ENCODE results near the gene MASP1. TPM values are rescaled to one million over a fixed set of nuclear protein-coding genes. Genes with fewer than 3 reads are reported as not detected.

MASP1 gene
- total and polyA plus RNA-seq, 2 donors (not counting 1 experiment from before 2014, with no cell fraction given), result not detected

DNA sequence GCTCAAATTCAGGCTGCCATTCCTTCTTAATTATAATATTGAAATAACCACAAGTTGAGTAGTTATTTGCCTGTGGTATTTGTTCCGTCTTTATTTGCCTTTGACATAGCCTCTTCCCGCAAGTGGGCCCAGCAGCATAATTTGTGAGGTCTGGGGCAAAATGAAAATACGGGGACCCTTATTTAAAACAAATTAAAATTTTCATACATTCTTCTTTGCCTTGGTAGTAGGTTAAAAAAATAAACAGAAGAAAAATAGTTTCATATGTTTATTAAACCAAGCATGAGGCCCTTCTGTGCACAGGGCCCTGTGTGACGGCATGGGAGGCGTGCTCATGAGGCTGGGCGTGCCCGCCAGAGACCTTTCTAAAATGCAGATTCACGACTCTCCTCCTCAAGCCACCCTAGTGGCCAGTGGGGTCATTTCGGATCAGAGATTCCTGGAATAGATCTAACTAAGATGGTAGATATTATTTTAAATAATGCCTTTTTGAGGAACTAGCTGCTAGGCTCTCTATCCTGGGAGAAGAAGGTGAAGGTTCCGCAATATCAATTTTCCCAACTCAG is 35.4 kb downstream of the MASP1 start:
- Mint-ChIP-seq H3K9me3 (ENCODE audit: insufficient read depth) (no peaks in the 10 kb centered on the region), H3K27me3 (peaks cover 42% of the 10 kb centered on the region), H3K27ac (no peak overlapping the region), H3K4me1 (no peaks in the 10 kb centered on the region), H3K4me3 (no peak overlapping the region)
- Histone ChIP-seq H4K20me1 (ENCODE audit: control insufficient read depth, insufficient read depth, low read length, poor library complexity, severe bottlenecking) (no peaks in the 10 kb centered on the region), H3K79me2 (ENCODE audit: control insufficient read depth, insufficient read depth, low read length) (no peaks in the 10 kb centered on the region), H3K9me3 (ENCODE audit: control extremely low read depth in 1 of 3, control insufficient read depth in 2 of 3, insufficient read depth in 1 of 3, low read length in 2 of 3) (no peaks in the 10 kb centered on the region), H2AFZ (ENCODE audit: insufficient read depth, low read depth, low read length, poor library complexity, severe bottlenecking) (no peak overlapping the region), H3K4me2 (replicated peaks; ENCODE audit: low read depth, low read length, poor library complexity, severe bottlenecking) (no peak overlapping the region), H3K27me3 (replicated peaks in 1 of 4; ENCODE audit: control extremely low read depth in 1 of 4, control insufficient read depth in 3 of 4, insufficient read depth in 4 of 4, low read length in 3 of 4) (peaks cover 0 to 5% (median 0%) of the 10 kb centered on the region in 4 experiments), H3K27ac (ENCODE audit: low read length in 2 of 2) (no peak overlapping the region), H3K4me1 (ENCODE audit: control insufficient read depth in 2 of 2, insufficient read depth in 2 of 2, low read length in 2 of 2) (no peaks in the 10 kb centered on the region), H3K36me3 (replicated peaks in 1 of 2; ENCODE audit: control extremely low read depth in 1 of 2, control insufficient read depth in 1 of 2, extremely low read depth in 1 of 2, insufficient read depth in 2 of 2, low read length in 1 of 2) (no peaks in the 10 kb centered on the region), H3K9ac (ENCODE audit: low read length) (no peak overlapping the region), H3K4me3 (ENCODE audit: control extremely low read depth in 1 of 5, extremely low read depth in 1 of 5, insufficient read depth in 1 of 5, low read depth in 2 of 5, low read length in 4 of 5) (no peak overlapping the region)
- intact Hi-C loops (cut with micrococcal nuclease), result no loop called here
- DNase-seq, result no peak
- CTCF ChIA-PET, result no interaction called here
- WGBS (ENCODE audit: insufficient coverage), result 100% methylated on average over 4 of the region's 10 CpGs
- ATAC-seq (ENCODE audit: low read depth), result no peak
- TF ChIP-seq, protein P1, sequence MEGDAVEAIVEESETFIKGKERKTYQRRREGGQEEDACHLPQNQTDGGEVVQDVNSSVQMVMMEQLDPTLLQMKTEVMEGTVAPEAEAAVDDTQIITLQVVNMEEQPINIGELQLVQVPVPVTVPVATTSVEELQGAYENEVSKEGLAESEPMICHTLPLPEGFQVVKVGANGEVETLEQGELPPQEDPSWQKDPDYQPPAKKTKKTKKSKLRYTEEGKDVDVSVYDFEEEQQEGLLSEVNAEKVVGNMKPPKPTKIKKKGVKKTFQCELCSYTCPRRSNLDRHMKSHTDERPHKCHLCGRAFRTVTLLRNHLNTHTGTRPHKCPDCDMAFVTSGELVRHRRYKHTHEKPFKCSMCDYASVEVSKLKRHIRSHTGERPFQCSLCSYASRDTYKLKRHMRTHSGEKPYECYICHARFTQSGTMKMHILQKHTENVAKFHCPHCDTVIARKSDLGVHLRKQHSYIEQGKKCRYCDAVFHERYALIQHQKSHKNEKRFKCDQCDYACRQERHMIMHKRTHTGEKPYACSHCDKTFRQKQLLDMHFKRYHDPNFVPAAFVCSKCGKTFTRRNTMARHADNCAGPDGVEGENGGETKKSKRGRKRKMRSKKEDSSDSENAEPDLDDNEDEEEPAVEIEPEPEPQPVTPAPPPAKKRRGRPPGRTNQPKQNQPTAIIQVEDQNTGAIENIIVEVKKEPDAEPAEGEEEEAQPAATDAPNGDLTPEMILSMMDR (IDR thresholded peaks at IDR 0.05), result no peak
- no peak for TF ChIP-seq EZH2 (IDR thresholded peaks at IDR 0.05; ENCODE audit: borderline replicate concordance, insufficient read depth, low read depth, low read length, poor library complexity, severe bottlenecking)
- POLR2A ChIA-PET, result no interaction called here

DNA sequence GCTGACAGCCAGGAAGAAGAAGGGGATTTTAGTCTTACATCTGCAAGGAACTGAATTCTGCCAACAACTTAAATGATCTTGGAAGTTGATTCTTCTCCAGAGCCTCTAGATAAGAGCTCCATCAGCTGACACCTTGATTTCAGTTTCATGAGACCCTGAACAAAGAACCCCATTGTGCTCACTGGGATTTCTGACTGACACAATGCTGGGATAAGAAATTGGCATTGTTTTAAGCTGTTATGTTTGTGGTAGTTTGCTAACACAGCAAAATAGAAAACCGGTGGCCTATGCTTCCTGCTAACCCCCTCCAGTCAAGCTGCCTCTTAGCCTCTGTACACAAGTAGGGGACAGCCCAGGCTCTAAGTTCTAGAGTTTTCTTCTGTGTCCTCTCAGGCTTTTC is 36.2 kb downstream of the MASP1 start:
- Histone ChIP-seq H3K4me1 (ENCODE audit: control insufficient read depth in 2 of 2, insufficient read depth in 2 of 2, low read length in 2 of 2) (no peaks in the 10 kb centered on the region), H3K79me2 (ENCODE audit: control insufficient read depth, insufficient read depth, low read length) (no peaks in the 10 kb centered on the region), H3K27me3 (replicated peaks in 1 of 4; ENCODE audit: control extremely low read depth in 1 of 4, control insufficient read depth in 3 of 4, insufficient read depth in 4 of 4, low read length in 3 of 4) (peaks cover 0 to 5% (median 0%) of the 10 kb centered on the region in 4 experiments), H2AFZ (ENCODE audit: insufficient read depth, low read depth, low read length, poor library complexity, severe bottlenecking) (no peak overlapping the region), H3K9ac (ENCODE audit: low read length) (no peak overlapping the region), H3K36me3 (replicated peaks in 1 of 2; ENCODE audit: control extremely low read depth in 1 of 2, control insufficient read depth in 1 of 2, extremely low read depth in 1 of 2, insufficient read depth in 2 of 2, low read length in 1 of 2) (no peaks in the 10 kb centered on the region), H3K4me3 (ENCODE audit: control extremely low read depth in 1 of 5, extremely low read depth in 1 of 5, insufficient read depth in 1 of 5, low read depth in 2 of 5, low read length in 4 of 5) (no peak overlapping the region), H3K9me3 (ENCODE audit: control extremely low read depth in 1 of 3, control insufficient read depth in 2 of 3, insufficient read depth in 1 of 3, low read length in 2 of 3) (no peaks in the 10 kb centered on the region), H4K20me1 (ENCODE audit: control insufficient read depth, insufficient read depth, low read length, poor library complexity, severe bottlenecking) (no peaks in the 10 kb centered on the region), H3K4me2 (replicated peaks; ENCODE audit: low read depth, low read length, poor library complexity, severe bottlenecking) (no peak overlapping the region), H3K27ac (ENCODE audit: low read length in 2 of 2) (no peak overlapping the region)
- Mint-ChIP-seq H3K9me3 (ENCODE audit: insufficient read depth) (no peaks in the 10 kb centered on the region), H3K4me1 (no peaks in the 10 kb centered on the region), H3K27me3 (peaks cover 39% of the 10 kb centered on the region), H3K4me3 (no peak overlapping the region), H3K27ac (no peak overlapping the region)
- no CpG with 5 or more reads among the region's 1 CpG for WGBS (ENCODE audit: insufficient coverage)
- DNase-seq, result no peak
- ATAC-seq (ENCODE audit: low read depth), result no peak
- TF ChIP-seq, protein P1 (IDR thresholded peaks at IDR 0.05), result no peak
- TF ChIP-seq EZH2 (IDR thresholded peaks at IDR 0.05; ENCODE audit: borderline replicate concordance, insufficient read depth, low read depth, low read length, poor library complexity, severe bottlenecking), result no peak
- ChIA-PET POLR2A (no interaction called here), CTCF (no interaction called here)
- intact Hi-C loops (cut with micrococcal nuclease), result no loop called here

All from B cell (primary cell).